Osteoblast (primary cell): Measurements from ENCODE around the gene AGPAT4. TPM values are rescaled to one million over a fixed set of nuclear protein-coding genes. Genes with fewer than 3 reads are reported as not detected.

Experiments
- DNase-seq: peaks from one replicate; pipeline ENCODE4 v3.0.0; 2011; ENCODE audit warnings: low spot score, mixed read lengths; ENCODE audit not compliant: insufficient read length; ENCODE audit errors: missing footprints
- H2AFZ ChIP-seq: 2 replicates; pipeline ENCODE4 v1.6.0; 2011; ENCODE audit warnings: mild to moderate bottlenecking, low read length
- H3K27ac ChIP-seq: 2 replicates; pipeline ENCODE4 v1.5.1; 2011; ENCODE audit warnings: mild to moderate bottlenecking, low read depth, low read length, moderate library complexity
- H3K27me3 ChIP-seq: 2 replicates; pipeline ENCODE4 v1.6.0; 2012; ENCODE audit warnings: mild to moderate bottlenecking, control low read depth, inconsistent platforms, low read length, moderate library complexity; ENCODE audit not compliant: insufficient read depth
- H3K36me3 ChIP-seq: 2 replicates; pipeline ENCODE4 v1.5.1; 2011; ENCODE audit warnings: mild to moderate bottlenecking, low read length, control low read depth, moderate library complexity; ENCODE audit not compliant: insufficient read depth
- H3K4me1 ChIP-seq: 2 replicates; pipeline ENCODE4 v1.5.1; 2011; ENCODE audit warnings: mild to moderate bottlenecking, low read length, control low read depth, moderate library complexity; ENCODE audit not compliant: insufficient read depth
- H3K4me2 ChIP-seq: 2 replicates; pipeline ENCODE4 v1.6.0; 2011; ENCODE audit warnings: mild to moderate bottlenecking, low read length; ENCODE audit not compliant: insufficient read depth
- H3K4me3 ChIP-seq: fragments of 200-600 bp; sonication (generic); 3 replicates; pipeline ENCODE4 v1.5.1; 2012; ENCODE audit warnings: mild to moderate bottlenecking, low read length, inconsistent platforms; ENCODE audit not compliant: insufficient read depth
- H3K79me2 ChIP-seq: 2 replicates; pipeline ENCODE4 v1.6.0; 2012; ENCODE audit warnings: mild to moderate bottlenecking, low read length, control low read depth, inconsistent platforms; ENCODE audit not compliant: insufficient read depth
- H3K9me3 ChIP-seq: 2 replicates; pipeline ENCODE4 v1.5.1; 2011; ENCODE audit warnings: low read depth, low read length, control low read depth
- H4K20me1 ChIP-seq: 2 replicates; pipeline ENCODE4 v1.6.0; 2012; ENCODE audit warnings: mild to moderate bottlenecking, low read length, control low read depth; ENCODE audit not compliant: insufficient read depth
- CTCF ChIP-seq: IDR thresholded peaks from 2 replicates; pipeline ENCODE4 v1.5.1; 2011; ENCODE audit warnings: mild to moderate bottlenecking, low read depth, low read length, moderate library complexity; ENCODE audit errors: extremely low read depth
- total RNA-seq: library from RNA; depleted of rRNA; stranded (reverse); fragments of >200 nt; gene quantifications from 2 replicates; pipeline ENCODE4 v1.2.3, GENCODE V29; 2012

Gene AGPAT4
- total RNA-seq, 1 donor, result 13.8 TPM

DNA sequence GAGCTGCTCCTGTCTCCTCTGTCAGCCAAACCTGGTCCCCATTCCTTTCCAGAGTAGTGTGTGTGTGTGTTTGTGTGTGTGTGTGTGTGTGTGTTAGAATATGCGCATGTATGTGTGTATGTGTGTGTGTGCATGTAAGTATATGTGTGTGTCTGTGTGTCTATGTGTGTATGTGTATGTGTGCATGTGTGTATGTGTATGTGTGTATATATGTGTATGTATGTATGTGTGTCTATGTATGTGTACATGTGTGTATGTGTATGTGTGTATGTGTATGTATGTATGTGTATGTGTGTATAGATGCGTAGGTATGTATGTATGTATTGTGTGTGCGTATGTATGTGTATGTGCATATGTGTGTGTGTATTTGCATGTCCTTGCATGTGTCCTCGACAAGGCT, 79.5 kb downstream of the AGPAT4 start:
- Histone ChIP-seq H3K79me2 (no peaks in the 10 kb centered on the region), H3K4me2 (no peak overlapping the region), H3K9me3 (no peaks in the 10 kb centered on the region), H2AFZ (no peak overlapping the region), H4K20me1 (no peaks in the 10 kb centered on the region), H3K4me3 (no peak overlapping the region), H3K36me3 (no peaks in the 10 kb centered on the region), H3K27me3 (no peaks in the 10 kb centered on the region), H3K27ac (no peak overlapping the region), H3K4me1 (no peaks in the 10 kb centered on the region)
- no peak for TF ChIP-seq CTCF
- DNase-seq, result no peak

- no peak overlapping the region for H2AFZ ChIP-seq
- H3K4me3 ChIP-seq, result no peak overlapping the region
- H4K20me1 ChIP-seq, result no peaks in the 10 kb centered on the region
- H3K27ac ChIP-seq, result no peak overlapping the region
- H3K9me3 ChIP-seq, result no peaks in the 10 kb centered on the region
- no peaks in the 10 kb centered on the region for H3K27me3 ChIP-seq
- H3K4me2 ChIP-seq, result no peak overlapping the region
- DNase-seq, result no peak
- TF ChIP-seq CTCF, result no peak
- no peaks in the 10 kb centered on the region for H3K36me3 ChIP-seq
- H3K4me1 ChIP-seq, result no peaks in the 10 kb centered on the region
- peaks cover 2% of the 10 kb centered on the region for H3K79me2 ChIP-seq
These were observed 81.0 kb downstream of the AGPAT4 start for GRCh38 chr6:161192636-161193411.

DNA sequence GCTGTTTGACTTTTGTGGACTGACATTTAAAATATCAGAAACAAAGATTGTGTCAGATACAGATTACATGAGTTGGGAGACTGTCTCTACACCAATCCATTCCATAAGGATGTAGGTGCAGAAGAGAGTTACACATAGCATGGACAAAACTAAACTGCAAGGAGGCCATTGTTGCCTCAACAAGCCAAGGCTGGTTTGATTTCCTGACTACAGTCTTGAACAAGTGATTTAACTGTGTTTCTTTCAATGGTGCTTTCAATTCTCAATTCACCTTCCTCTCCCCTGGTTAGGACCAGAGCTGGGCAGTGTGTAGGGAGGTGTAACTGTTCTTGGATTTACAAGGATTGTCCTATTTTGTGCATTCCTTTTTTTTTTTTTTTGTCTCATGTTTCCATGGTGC, 82.2 kb downstream of the AGPAT4 start:
- Histone ChIP-seq H3K27ac (no peak overlapping the region), H3K36me3 (no peaks in the 10 kb centered on the region), H3K4me1 (peaks cover 6% of the 10 kb centered on the region), H2AFZ (no peak overlapping the region), H3K4me3 (no peak overlapping the region), H3K27me3 (no peaks in the 10 kb centered on the region), H3K9me3 (no peaks in the 10 kb centered on the region), H3K4me2 (no peak overlapping the region), H4K20me1 (no peaks in the 10 kb centered on the region), H3K79me2 (peaks cover 2% of the 10 kb centered on the region)
- no peak for TF ChIP-seq CTCF
- no peak for DNase-seq

- Histone ChIP-seq H3K4me2 (no peak overlapping the region), H3K27ac (no peak overlapping the region), H4K20me1 (no peaks in the 10 kb centered on the region), H3K4me3 (no peak overlapping the region), H3K36me3 (no peaks in the 10 kb centered on the region), H2AFZ (no peak overlapping the region), H3K9me3 (no peaks in the 10 kb centered on the region), H3K4me1 (peaks cover 10% of the 10 kb centered on the region), H3K79me2 (peaks cover 2% of the 10 kb centered on the region), H3K27me3 (no peaks in the 10 kb centered on the region)
- no peak for TF ChIP-seq CTCF
- no peak for DNase-seq
These were observed 82.9 kb downstream of the AGPAT4 start for GRCh38 chr6:161191007-161191406.
